ENCODE results near the gene SUMO3.

DNA sequence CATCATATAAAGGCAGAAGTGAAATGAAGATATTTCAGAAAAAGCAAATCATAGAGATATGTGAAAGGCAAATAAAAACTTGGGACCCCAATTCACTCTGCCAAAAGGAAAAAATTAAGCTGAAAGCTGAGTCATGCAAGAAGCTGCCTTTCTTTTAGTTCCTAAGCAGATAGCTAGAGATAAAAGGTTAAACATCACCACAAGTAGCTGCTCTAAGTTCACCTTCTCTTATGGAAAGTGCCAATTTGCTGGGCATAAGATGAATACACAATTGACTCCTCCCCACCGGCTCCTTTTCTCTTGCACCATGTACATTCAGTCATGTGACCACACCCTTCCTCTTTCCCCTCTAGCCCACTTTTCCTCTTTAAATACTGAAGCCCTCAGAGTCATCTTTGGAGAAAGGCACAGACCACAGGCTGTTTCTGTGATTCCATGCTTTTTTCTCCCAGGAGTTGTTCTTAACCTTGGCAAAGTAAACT lies 5.4 kb upstream of the SUMO3 start:
- no peak for TF ChIP-seq POLR2AphosphoS5 (IDR thresholded peaks at IDR 0.05)
- TF ChIP-seq CTCF (IDR thresholded peaks at IDR 0.05), result no peak
- TF ChIP-seq POLR2A (IDR thresholded peaks at IDR 0.05), result no peak
